GM20431 (cell line): ENCODE results near the gene PARD6G.
"Not testable (repeated sequence)": the region's sequence is repeated elsewhere in the genome, so short reads cannot be mapped to it uniquely, and the experiment has no call there.

Source experiments
- in situ Hi-C: fragments of 300-500 bp; cut with MseI, MboI; formaldehyde crosslinking; loops from one replicate; pipeline ENCODE4 v1.15.0; 2020; ENCODE audit warnings: low sequenced_read_pairs; ENCODE audit not compliant: unreplicated experiment

Gene PARD6G

DNA sequence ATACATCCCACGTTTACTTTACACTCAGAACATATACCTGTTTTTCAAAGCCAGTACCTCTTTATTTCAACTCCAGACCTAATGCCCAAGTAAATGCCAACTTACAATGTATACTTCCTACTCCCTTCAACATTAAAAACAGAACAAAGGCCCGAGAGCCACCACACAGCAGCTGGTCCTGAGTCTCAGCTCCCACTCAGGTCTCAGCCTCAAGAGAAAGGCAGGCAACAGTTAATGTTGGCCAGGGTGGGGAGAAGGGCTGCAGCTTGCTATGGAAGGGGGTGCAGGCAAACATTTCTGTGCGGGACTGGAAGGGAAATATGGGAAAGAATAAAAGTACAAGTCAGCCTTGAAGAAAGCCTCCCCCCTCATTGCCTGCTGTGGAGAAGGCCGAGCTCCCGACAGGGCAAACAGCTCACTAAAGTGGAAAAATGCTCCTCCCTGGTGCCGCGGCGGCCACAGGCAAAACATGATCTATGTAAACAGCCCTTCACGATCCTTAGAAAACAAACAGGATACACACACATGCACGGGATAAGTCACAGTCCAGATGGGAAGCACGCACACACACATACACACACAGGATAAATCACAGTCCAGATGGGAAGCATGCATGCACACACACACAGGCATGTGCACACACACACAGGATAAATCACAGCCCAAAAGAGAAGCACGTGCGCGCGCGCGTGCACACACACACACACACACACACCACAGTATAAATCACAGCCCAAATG lies 70.8 kb downstream of the PARD6G start:
- in situ Hi-C loops: no loop called here

DNA sequence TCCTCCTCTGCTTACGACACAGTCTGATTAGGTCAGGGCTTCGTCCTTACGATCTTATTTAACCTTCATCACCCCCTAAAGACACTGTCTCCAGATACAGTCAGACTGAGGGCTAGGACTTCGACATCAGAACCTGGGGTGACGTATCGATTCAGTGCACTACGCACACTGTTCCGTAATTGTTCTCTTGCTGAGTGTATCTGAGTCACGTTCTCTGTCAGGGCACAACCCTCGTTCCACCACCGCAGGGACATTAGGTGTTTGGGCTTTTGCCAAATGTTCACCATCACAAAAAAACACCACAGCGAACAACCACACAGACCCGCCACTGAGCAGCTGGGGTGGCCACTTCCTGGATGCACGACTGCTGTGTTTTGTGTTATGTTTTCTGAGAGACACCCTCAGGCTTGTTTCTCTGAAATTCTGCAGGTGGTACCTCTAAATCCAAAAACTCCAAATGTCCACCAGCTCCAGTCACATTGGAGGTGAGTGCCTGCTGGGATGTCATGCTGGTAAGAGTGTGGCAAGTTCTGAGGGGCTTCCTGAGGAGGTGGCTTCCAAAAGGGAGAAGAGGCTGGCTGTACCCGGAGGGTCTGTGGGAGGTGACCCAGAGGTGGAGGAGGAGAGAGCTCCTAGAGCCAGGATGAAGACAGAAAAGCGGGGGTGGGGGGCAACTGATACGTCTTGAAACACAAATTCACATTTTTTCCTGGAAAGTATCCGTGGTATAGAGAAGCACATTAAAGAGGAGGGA lies 71.7 kb downstream of the PARD6G start:
- in situ Hi-C loops: no loop called here

DNA sequence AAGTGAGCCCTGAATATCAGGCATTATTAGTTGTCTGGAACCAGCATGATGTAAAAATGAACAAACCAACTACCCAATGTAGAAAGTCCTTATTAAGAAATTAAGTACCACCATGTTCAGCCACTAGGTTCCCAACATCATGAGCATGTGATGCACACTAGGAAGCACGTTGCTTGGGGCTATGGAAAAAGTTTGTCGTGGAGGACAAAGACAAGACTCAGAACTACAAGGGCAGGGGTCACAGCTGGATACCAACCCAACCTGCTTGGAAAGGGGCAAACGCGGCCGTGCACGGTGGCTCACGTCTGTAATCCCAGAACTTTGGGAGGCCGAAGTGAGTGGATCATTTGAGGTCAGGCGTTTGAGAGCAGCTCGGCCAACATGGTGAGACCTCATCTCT lies 74.3 kb downstream of the PARD6G start:
- in situ Hi-C loops: no loop called here

DNA sequence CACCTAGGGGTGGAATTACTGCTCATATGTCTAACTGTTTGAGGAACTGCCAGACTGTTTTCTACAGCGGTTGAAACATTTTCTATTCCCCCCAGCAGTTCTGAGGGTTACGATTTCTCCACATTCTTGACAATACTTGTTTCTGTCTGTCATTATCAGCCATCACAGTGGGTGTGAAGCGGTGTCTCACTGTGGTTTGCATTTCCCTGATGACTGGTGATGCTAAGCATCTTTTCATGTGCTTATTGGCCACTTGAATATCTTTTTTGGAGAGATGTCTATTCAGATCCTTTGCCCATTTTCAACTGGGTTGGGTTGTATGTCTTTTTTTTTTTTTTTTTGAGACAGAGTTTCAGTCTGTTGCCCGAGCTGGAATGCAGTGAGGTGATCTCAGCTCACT lies 75.3 kb downstream of the PARD6G start:
- in situ Hi-C loops: no loop called here

DNA sequence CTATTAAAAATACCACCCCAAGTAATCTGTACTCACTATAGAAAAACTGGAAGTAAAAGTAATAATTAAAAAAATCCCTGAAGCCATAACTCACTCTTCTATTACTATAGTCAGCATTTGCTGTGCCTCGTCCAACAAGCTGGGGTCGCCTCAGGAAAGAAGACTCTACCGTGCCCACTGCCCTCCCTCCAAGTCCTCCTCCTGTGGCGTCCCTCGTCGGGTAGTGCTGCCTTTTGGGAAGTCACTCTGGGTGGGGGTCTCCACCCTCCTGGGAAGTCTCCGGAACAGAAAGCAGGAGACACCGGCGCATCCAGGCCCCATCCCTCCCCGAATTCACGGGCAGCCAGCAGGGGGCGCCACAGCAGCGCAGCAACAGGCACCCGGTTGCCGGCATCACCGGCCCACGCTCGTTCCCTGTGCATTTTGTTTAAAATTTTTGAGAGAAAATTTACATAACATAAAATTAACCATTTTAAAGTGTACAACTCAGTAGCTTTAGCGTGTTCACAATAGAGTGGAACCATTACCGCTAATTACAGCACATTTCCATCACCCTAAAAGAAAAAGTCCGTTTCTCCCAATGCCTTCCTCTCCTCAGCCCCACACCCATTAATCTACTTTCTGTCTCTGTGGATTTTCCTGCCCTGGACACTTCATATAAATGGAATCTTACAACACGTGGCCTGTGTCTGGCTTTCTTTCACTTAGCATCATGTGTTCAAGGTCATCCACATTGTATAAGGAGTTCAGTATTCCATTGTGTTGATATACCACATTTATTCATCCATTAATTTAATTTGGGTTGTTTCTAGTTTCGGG lies 76.1 kb downstream of the PARD6G start:
- in situ Hi-C loops: no loop called here

DNA sequence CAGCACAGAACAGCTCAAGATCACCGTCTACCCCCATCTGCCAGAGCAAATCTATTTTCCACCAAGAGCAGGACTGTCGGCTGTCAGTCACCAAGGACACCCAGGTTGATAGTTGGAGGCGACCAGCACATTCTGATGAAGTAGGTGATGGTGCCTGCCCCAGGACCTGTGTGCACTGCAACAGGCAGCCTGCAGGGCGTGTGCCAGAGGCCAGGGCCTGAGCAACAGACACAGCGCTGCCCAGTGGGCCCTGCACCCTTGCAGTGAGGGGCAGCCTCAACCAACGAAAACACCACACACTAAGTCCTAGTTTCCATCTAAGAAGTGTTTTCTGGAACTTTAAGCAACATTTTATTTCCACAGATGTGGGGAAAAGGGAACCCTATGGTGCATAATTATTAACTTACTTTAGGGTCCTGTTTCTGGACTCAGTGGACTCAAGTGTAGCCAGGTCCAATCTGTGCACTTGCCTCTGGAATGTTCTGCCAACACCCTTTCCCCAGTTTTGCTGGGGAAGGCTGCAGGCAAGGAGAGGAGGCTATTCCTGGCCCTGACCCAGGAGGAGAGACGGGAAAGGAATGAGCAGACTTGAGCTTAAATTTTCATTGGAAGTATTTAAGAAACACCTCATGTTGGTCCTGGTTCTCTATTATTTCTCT lies 76.8 kb downstream of the PARD6G start:
- in situ Hi-C loops: no loop called here

DNA sequence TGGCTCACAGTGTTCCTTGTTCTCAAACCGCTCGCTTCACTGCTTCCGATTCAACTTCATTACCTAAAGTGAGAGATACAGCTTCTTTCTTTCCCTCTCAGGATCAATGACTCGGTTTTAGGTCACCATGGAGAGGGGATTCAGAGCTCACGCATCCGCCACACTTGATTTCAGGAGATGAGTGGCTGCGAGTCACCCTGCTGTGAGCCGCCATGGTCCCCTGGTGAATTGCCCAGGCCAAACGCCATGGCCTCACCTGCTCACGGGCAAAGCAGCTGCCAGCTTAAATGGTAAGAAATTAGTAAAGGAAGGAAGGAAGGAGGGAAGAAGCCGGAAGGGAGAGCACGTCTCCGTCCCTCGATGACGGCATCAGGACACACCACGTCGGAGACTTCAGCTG lies 77.7 kb downstream of the PARD6G start:
- in situ Hi-C loops: no loop called here

DNA sequence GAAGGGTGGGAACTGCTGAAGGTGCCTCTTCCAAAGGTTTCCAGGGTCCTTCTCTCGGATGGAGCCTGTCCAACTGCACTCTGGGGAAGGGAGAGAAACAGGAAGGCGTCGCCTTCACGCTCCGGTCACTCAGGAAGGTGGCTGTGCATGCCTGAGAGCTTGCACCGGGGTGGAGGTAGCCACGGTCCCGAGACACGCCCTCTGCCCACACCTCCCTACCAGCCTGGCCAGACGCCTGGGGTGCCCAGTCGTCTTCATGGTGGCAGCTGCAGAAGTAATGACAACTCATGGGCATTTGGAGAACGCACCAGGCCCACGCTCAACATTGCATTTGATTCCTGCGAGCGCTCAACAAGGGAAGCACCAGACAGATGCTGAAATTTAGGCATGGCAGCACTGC lies 78.3 kb downstream of the PARD6G start:
- in situ Hi-C loops: no loop called here

DNA sequence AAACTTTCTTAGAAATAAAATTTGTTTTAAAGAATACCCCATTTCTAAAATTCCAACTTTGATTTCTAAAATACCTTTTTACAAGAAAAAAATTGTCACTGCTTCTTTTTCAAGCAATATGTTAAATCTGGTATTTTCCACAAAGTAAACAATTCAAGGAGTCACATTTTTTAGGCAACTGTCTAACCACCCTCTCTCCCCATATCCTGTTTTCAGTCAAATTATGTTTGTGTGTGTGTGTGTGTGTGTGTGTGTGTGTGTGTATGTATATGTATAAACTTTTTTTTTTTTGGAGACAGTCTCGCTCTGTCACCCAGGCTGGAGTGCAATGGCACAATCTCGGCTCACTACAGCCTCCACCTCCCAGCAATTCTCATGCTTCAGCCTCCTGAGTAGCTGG lies 79.0 kb downstream of the PARD6G start:
- in situ Hi-C loops: no loop called here

DNA sequence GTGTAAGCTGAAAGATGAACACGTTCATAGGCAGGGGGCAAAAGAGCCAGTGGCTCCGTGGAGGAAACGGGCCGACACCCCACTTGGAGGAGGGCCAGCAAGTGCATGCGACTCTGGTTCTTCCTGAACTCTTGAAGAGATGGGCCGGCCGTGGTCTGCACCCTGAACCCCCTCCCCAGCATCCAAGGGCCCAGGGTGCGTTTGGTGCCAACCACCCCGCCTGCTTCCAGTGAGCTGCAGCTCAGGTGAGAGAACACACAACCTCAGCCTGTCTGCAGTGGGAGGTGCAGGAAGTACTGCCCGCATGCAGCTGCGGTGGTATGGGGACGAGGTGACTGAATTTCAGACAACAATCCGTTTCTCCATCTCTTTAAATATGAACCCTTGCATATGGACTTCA lies 79.4 kb downstream of the PARD6G start:
- in situ Hi-C loops: no loop called here

DNA sequence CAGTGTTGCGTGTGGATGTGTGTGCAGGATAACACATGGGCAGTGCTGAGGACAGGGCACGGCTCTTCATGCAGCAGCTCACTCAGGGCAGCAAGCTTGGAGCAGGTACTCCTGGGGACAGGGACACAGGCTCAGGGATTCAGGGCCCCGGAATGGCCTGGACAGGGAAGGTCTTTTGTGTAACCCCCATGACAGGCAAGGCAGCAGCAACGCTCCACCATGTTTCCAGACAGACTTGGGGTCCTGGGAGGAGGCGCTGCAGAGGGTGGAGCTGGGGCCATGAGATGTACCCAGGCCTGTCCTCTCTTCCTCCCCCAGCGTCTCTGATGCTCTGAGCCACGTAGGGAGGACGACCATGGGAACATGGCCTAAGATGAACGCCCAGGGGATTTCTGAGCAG lies 80.0 kb downstream of the PARD6G start:
- in situ Hi-C loops: no loop called here

DNA sequence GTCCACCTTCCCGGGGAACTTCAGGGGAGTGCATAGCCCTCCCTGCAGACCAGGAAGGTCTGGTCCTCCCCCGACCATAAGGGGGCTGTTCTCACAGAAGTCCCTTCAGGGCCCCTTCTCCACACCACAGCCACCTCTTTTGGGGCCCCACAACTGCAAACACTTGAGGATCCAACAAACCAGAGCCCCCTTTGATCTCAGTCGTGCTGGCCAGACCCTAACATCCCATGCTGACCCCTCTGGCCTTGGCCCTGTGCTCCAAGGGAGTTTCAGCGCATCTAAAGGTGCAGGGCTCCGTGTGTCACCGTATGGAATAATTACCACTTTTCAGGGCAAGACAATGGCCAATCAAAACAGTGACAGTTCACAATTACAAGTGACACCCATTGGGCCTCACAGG lies 80.6 kb downstream of the PARD6G start:
- in situ Hi-C loops: no loop called here

DNA sequence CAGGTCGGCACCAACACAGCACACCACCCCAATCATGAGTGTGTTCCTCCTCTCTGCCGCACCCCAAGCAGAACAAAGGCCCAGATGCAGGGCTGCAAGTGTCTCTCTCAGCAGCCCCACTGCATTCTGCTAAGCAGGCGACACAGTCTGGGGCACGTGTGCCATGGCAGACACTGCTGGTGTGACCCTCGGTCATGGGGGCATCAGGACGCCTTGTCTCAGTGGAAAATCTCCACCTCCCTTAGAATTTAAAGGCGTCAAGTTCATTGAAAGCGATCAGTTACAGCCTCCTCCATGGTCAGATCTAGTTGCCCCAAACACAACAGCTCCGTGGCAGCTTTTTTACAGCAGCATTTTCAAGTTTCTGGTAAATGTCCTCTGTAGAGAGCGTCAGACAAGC lies 81.1 kb downstream of the PARD6G start:
- in situ Hi-C loops: no loop called here

DNA sequence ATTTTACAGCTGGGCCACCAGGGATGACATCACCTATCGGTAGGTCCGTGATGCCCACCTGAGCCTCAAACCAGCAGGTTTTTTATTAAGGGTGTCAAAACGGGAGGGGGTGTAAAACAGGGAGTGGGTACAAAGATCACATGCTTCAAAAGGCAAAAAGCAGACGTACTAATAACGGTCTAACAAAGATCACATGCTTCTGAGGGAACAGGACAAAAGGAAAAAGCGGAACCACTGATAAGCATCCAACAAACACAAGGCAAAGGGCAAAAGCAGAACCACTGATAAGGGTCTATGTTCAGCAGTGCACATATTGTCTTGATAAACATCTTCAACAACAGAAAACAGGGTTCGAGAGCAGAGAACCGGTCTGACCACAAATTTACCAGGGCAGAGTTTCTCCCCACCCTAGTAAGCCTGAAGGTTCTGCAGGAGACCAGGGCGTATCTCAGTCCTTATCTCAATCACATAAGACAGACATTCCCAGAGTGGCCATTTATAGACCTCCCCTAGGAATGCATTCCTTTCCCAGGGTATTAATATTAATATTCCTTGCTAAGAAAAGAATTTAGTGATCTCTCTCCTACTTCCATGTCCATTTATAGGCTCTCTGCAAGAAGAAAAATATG lies 82.5 kb downstream of the PARD6G start:
- in situ Hi-C loops: not testable (repeated sequence)

DNA sequence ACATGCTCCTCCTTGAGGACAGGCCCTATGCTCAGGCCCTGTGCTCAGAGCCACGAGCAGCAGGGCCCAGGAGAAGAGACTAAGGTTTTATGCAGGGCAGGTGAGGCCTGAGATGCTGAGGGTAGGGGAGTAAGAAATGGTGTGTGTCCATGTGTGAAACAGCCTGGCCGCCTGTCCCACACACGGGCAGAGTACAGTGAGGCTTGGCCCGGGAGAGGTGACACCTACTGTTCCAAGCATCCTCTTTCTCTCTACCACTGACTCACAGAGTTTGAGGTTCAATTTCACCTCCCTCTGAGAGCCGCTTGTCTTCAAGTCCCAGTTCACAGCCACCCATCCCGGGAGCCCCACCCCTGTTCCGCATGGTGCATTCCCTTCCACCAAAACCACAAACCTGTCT lies 84.1 kb downstream of the PARD6G start:
- in situ Hi-C loops: no loop called here

DNA sequence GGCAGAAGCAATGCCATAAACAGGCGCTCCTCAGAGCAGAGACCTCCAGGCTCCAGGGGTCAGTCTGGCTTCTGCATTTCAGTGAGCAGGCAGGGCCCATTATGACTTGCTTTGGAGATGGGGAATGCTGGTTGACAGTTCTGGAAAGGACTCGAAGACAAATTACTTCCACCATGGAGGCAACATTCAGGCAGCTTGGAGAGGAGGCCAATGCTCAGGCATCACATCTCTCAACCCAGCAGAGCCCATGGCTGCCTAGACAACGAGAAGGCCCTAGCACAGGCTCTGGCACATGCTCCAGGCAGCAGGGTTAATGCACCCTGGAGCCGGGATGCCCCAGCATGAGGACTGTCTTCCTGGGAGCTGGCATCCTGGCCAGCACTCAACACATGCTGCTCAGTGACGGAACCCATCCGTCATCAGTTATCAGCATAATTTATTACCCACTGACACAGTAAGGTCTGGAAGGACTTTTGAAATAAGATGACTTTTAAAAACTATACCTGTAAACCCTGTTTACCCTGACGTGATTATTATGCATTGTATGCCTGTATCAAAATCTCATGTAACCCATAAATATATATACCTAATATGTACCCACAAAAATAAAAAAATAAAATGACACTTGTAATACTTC lies 85.4 kb downstream of the PARD6G start:
- in situ Hi-C loops: no loop called here

DNA sequence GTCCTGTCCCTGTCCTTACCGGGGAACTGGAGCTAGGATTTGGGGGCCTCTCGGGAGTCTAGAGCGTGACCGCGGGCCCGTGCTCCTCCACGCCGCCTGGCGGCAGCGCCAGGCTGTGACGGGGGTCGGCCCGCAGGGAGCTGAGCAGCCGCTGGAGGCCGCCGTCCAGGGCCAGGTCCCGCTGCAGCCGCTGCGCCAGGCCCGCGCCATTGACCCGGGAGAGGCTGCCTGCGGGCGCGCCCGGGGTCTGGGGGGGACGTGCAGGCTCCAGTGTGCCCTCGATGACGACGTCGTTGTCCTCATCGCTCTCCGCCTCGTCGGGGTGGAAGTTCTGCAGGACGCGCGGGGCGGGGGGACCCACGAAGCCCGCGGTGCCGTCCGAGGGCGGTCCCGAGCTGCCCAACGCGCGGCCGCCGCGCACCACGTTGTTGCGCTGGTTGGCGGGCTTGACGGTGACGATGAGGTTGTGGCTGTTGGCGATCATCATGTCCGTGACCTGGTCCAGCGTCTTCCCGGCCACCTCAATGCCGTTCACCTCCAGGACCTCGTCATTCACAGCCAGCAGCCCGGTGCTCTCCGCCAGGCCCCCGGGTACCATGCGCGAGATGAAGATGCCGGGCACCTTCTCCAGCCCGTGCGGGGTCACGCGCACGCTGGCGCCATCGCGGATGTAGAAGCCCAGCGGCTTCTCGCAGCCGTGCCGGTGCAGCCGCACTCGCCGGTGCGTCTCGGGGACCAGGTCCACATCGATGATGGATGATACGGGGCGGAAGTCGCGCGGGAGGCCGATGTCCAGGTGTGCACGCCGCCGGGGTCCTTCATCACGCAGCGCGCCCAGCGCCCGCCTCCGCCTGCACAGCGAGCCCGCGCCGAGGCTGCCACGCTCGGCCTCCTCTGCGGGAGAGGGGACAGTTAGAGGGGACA lies 87.3 kb downstream of the PARD6G start:
- in situ Hi-C loops: no loop called here

DNA sequence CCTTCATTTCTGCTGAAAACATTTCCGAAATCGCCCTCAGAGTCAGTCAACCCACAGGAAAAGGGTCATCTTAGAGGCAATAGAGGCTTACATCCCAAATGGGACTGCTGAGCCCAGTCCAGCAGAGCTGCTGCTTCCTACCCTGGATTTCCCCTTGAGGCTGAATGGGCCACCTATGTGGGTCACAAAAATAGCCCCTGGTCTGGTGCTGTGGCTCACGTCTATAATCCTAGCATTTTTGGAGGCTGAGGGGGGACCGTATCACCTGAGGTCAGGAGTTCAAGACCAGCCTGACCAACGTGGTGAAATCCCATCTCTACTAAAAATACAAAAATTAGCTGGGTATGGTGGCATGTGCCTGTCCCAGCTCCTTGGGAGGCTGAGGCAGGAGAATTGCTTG lies 88.9 kb downstream of the PARD6G start:
- in situ Hi-C loops: no loop called here
